A549 (cell line): Measurements from ENCODE around the gene GRIP1.

ENCODE experiments used
- HOXB5 ChIP-seq: fragments of 250-450 bp; sonication (Bioruptor Pico); IDR thresholded peaks from 2 replicates; pipeline ENCODE4 v1.5.0; 2020; ENCODE audit warnings: mild to moderate bottlenecking, moderate library complexity
- JUN ChIP-seq, 2 experiments: fragments of >200 bp; sonication (Bioruptor Twin); formaldehyde crosslinking; IDR thresholded peaks; 2 replicates in 1 of 2; 3 replicates in 1 of 2; pipeline ENCODE4 v1.6.1; 2016 to 2017
- JUNB ChIP-seq: fragments of >200 bp; sonication (Bioruptor Twin); formaldehyde crosslinking; IDR thresholded peaks from 2 replicates; pipeline ENCODE4 v1.6.1; 2016
- KDM1A ChIP-seq: fragments of 200-600 bp; sonication (generic); IDR thresholded peaks from 2 replicates; pipeline ENCODE4 v1.6.1; 2016; ENCODE audit warnings: low read depth, mild to moderate bottlenecking
- MYC ChIP-seq: IDR thresholded peaks from 2 replicates; pipeline ENCODE4 v1.6.1; 2012; ENCODE audit warnings: mild to moderate bottlenecking, inconsistent platforms, low read length, improper control_type of control experiment, borderline replicate concordance
- PBX3 ChIP-seq: IDR thresholded peaks from 2 replicates; pipeline ENCODE4 v1.6.1; 2012
- POLR2A ChIP-seq: IDR thresholded peaks from 2 replicates; pipeline ENCODE4 v1.6.1; 2012; ENCODE audit warnings: mild to moderate bottlenecking, low read length
- SMC3 ChIP-seq: fragments of >200 bp; sonication (Bioruptor Twin); formaldehyde crosslinking; IDR thresholded peaks from 3 replicates; pipeline ENCODE4 v1.6.1; 2018; ENCODE audit warnings: inconsistent platforms
- ZC3H11A ChIP-seq: fragments of 450-650 bp; IDR thresholded peaks from 2 replicates; pipeline ENCODE4 v1.6.1; 2014; ENCODE audit warnings: antibody characterized with exemption, mild to moderate bottlenecking
- ZNF302 ChIP-seq: fragments of 250-450 bp; sonication (Bioruptor Pico); IDR thresholded peaks from 2 replicates; pipeline ENCODE4 v1.9.0; 2021; ENCODE audit warnings: inconsistent platforms, mild to moderate bottlenecking, moderate library complexity
- TF ChIP-seq, protein P1 (sequence below): fragments of >200 bp; sonication (Bioruptor Twin); formaldehyde crosslinking; IDR thresholded peaks from 3 replicates; pipeline ENCODE4 v1.5.1; 2016
- TF ChIP-seq, protein P2 (sequence below): fragments of 200-600 bp; sonication (generic); IDR thresholded peaks from 2 replicates; pipeline ENCODE4 v1.6.1; 2016; ENCODE audit warnings: antibody characterized with exemption, mild to moderate bottlenecking, moderate library complexity
- TF ChIP-seq, protein P3 (sequence below): IDR thresholded peaks from 2 replicates; pipeline ENCODE4 v1.6.1; 2012; ENCODE audit warnings: low read depth, borderline replicate concordance

- TF ChIP-seq JUN (IDR thresholded peaks at IDR 0.05), result no peak
- TF ChIP-seq, protein P1, sequence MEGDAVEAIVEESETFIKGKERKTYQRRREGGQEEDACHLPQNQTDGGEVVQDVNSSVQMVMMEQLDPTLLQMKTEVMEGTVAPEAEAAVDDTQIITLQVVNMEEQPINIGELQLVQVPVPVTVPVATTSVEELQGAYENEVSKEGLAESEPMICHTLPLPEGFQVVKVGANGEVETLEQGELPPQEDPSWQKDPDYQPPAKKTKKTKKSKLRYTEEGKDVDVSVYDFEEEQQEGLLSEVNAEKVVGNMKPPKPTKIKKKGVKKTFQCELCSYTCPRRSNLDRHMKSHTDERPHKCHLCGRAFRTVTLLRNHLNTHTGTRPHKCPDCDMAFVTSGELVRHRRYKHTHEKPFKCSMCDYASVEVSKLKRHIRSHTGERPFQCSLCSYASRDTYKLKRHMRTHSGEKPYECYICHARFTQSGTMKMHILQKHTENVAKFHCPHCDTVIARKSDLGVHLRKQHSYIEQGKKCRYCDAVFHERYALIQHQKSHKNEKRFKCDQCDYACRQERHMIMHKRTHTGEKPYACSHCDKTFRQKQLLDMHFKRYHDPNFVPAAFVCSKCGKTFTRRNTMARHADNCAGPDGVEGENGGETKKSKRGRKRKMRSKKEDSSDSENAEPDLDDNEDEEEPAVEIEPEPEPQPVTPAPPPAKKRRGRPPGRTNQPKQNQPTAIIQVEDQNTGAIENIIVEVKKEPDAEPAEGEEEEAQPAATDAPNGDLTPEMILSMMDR, result no peak
- TF ChIP-seq MYC, result no peak
- no peak for TF ChIP-seq ZNF302
- TF ChIP-seq, protein P2, sequence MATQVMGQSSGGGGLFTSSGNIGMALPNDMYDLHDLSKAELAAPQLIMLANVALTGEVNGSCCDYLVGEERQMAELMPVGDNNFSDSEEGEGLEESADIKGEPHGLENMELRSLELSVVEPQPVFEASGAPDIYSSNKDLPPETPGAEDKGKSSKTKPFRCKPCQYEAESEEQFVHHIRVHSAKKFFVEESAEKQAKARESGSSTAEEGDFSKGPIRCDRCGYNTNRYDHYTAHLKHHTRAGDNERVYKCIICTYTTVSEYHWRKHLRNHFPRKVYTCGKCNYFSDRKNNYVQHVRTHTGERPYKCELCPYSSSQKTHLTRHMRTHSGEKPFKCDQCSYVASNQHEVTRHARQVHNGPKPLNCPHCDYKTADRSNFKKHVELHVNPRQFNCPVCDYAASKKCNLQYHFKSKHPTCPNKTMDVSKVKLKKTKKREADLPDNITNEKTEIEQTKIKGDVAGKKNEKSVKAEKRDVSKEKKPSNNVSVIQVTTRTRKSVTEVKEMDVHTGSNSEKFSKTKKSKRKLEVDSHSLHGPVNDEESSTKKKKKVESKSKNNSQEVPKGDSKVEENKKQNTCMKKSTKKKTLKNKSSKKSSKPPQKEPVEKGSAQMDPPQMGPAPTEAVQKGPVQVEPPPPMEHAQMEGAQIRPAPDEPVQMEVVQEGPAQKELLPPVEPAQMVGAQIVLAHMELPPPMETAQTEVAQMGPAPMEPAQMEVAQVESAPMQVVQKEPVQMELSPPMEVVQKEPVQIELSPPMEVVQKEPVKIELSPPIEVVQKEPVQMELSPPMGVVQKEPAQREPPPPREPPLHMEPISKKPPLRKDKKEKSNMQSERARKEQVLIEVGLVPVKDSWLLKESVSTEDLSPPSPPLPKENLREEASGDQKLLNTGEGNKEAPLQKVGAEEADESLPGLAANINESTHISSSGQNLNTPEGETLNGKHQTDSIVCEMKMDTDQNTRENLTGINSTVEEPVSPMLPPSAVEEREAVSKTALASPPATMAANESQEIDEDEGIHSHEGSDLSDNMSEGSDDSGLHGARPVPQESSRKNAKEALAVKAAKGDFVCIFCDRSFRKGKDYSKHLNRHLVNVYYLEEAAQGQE, result no peak
- TF ChIP-seq SMC3, result no peak
- TF ChIP-seq HOXB5, result no peak
- TF ChIP-seq POLR2A, result no peak
- no peak for TF ChIP-seq JUNB
- no peak for TF ChIP-seq KDM1A
- TF ChIP-seq ZC3H11A, result no peak
- no peak for TF ChIP-seq PBX3
- TF ChIP-seq, protein P3, sequence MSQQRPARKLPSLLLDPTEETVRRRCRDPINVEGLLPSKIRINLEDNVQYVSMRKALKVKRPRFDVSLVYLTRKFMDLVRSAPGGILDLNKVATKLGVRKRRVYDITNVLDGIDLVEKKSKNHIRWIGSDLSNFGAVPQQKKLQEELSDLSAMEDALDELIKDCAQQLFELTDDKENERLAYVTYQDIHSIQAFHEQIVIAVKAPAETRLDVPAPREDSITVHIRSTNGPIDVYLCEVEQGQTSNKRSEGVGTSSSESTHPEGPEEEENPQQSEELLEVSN, result no peak
Measured at GRCh38 chr12:66446276-66446675, 232.6 kb downstream of the GRIP1 start.
